GM23338 (cell line): ENCODE results near the gene SP9. TPM values are rescaled to one million over a fixed set of nuclear protein-coding genes. Genes with fewer than 3 reads are reported as not detected.

ENCODE experiments used
- ATAC-seq: fragments of 200-7000 bp; cut with Tn5 transposase; 3 replicates; pipeline ENCODE4 v1.9.1; 2020
- DNase-seq: peaks from one replicate; pipeline ENCODE4 v3.0.0-alpha.2; 2015; ENCODE audit warnings: low spot score
- H2AFZ ChIP-seq: fragments of 200-600 bp; sonication (generic); 2 replicates; pipeline ENCODE4 v1.8.0; 2016; ENCODE audit warnings: antibody characterized with exemption, mild to moderate bottlenecking, moderate library complexity
- H3F3A ChIP-seq: fragments of 200-600 bp; sonication (generic); replicated peaks from 2 replicates; pipeline ENCODE4 v1.8.0; 2017; ENCODE audit warnings: antibody characterized with exemption, mixed run types, low read depth
- H3K27ac ChIP-seq: fragments of 200-600 bp; sonication (generic); 2 replicates; pipeline ENCODE4 v1.6.1; 2016; ENCODE audit warnings: low read depth
- H3K27me3 ChIP-seq: fragments of 200-600 bp; sonication (generic); 2 replicates; pipeline ENCODE4 v1.8.0; 2016; ENCODE audit warnings: mild to moderate bottlenecking, mixed run types, moderate library complexity; ENCODE audit not compliant: insufficient read depth
- H3K36me3 ChIP-seq: fragments of 200-600 bp; sonication (generic); 2 replicates; pipeline ENCODE4 v1.8.0; 2016; ENCODE audit warnings: mild to moderate bottlenecking; ENCODE audit not compliant: insufficient read depth
- H3K4me1 ChIP-seq: fragments of 200-600 bp; sonication (generic); 2 replicates; pipeline ENCODE4 v1.8.0; 2016; ENCODE audit warnings: mild to moderate bottlenecking, moderate library complexity; ENCODE audit not compliant: insufficient read depth
- H3K4me2 ChIP-seq: fragments of 200-600 bp; sonication (generic); 2 replicates; pipeline ENCODE4 v1.7.1; 2017; ENCODE audit warnings: mixed run types
- H3K4me3 ChIP-seq: fragments of 200-600 bp; sonication (generic); 2 replicates; pipeline ENCODE4 v1.6.1; 2016; ENCODE audit warnings: mixed run types
- H3K79me2 ChIP-seq: fragments of 200-600 bp; sonication (generic); replicated peaks from 2 replicates; pipeline ENCODE4 v1.8.0; 2017; ENCODE audit warnings: mild to moderate bottlenecking; ENCODE audit not compliant: insufficient read depth
- H3K9me2 ChIP-seq: fragments of 200-600 bp; sonication (generic); 2 replicates; pipeline ENCODE4 v1.8.0; 2017; ENCODE audit not compliant: insufficient read depth
- H4K20me1 ChIP-seq: fragments of 200-600 bp; sonication (generic); replicated peaks from 2 replicates; pipeline ENCODE4 v1.8.0; 2017; ENCODE audit warnings: mild to moderate bottlenecking; ENCODE audit not compliant: insufficient read depth
- H3K27ac Mint-ChIP-seq: 2 replicates; pipeline ENCODE4 v1.8.0; 2020; ENCODE audit warnings: inconsistent platforms, mild to moderate bottlenecking, moderate library complexity, mixed read lengths
- H3K27me3 Mint-ChIP-seq: 3 replicates; pipeline ENCODE4 v1.8.0; 2022; ENCODE audit warnings: low read depth, mild to moderate bottlenecking, moderate library complexity, mixed read lengths, inconsistent platforms; ENCODE audit not compliant: insufficient read depth, poor library complexity
- H3K36me3 Mint-ChIP-seq: 3 replicates; pipeline ENCODE4 v1.8.0; 2021; ENCODE audit warnings: low read depth, mild to moderate bottlenecking, inconsistent platforms, moderate library complexity, mixed read lengths
- H3K4me1 Mint-ChIP-seq: 3 replicates; pipeline ENCODE4 v1.8.0; 2020; ENCODE audit warnings: mild to moderate bottlenecking, inconsistent platforms, mixed read lengths
- H3K4me3 Mint-ChIP-seq: 3 replicates; pipeline ENCODE4 v1.8.0; 2021; ENCODE audit warnings: moderate library complexity, mild to moderate bottlenecking, inconsistent platforms, mixed read lengths
- H3K9me3 Mint-ChIP-seq: 3 replicates; pipeline ENCODE4 v1.8.0; 2020; ENCODE audit warnings: moderate library complexity, mild to moderate bottlenecking, inconsistent platforms, mixed read lengths
- CTCF ChIP-seq, 2 experiments: fragments of 200-600 bp in 1 of 2; sonication (generic) in 1 of 2; conservative IDR thresholded peaks; 2 replicates each; pipeline versions ENCODE4 v1.5.1 to v1.6.1; 2016 to 2017; ENCODE audit warnings: antibody characterized with exemption in 2 of 2, low read depth in 2 of 2, mild to moderate bottlenecking in 2 of 2, moderate library complexity in 1 of 2
- EZH2 ChIP-seq: fragments of 200-600 bp; sonication (generic); IDR thresholded peaks from one replicate; pipeline ENCODE4 v1.8.0; 2017; ENCODE audit warnings: antibody characterized with exemption, mild to moderate bottlenecking, low read depth; ENCODE audit not compliant: unreplicated experiment
- EZH2phosphoT487 ChIP-seq: fragments of 200-600 bp; sonication (generic); IDR thresholded peaks from one replicate; pipeline ENCODE4 v1.8.1; 2018; ENCODE audit warnings: antibody characterized with exemption; ENCODE audit not compliant: unreplicated experiment
- JUNB ChIP-seq: IDR thresholded peaks from one replicate; pipeline ENCODE4 v1.6.1; 2016; ENCODE audit warnings: antibody characterized with exemption; ENCODE audit not compliant: unreplicated experiment
- POLR2AphosphoS5 ChIP-seq: IDR thresholded peaks from 2 replicates; pipeline ENCODE4 v1.6.1; 2016; ENCODE audit warnings: antibody characterized with exemption, low read depth
- REST ChIP-seq: IDR thresholded peaks from one replicate; pipeline ENCODE4 v1.6.1; 2018; ENCODE audit warnings: antibody characterized with exemption; ENCODE audit not compliant: unreplicated experiment
- STAT1 ChIP-seq: IDR thresholded peaks from one replicate; pipeline ENCODE4 v1.6.1; 2016; ENCODE audit warnings: antibody characterized with exemption; ENCODE audit not compliant: unreplicated experiment
- ZNF331 ChIP-seq: fragments of 250-450 bp; sonication (Bioruptor Pico); IDR thresholded peaks from 2 replicates; pipeline ENCODE4 v1.5.0; 2020; ENCODE audit warnings: low read depth, mild to moderate bottlenecking, moderate library complexity
- polyA plus RNA-seq: library from polyadenylated mRNA; unstranded; fragments of >200 nt; fragmentation: Nextera tagmentation; extraction: Ambion mirVana; gene quantifications from 2 replicates; pipeline ENCODE4 v1.2.1, GENCODE V29; 2016
- total RNA-seq: library from RNA; depleted of rRNA; stranded (reverse); fragments of >200 nt; shearing (Covaris generic); gene quantifications from 2 replicates; pipeline ENCODE4 v1.2.3, GENCODE V29; 2014

Gene SP9
- total and polyA plus RNA-seq, 2 experiments from 2014 or later = 0.49 TPM; not detected in 1

GRCh38 chr2:174324530-174324929 is 10.2 kb upstream of the SP9 start:
- H3K9me2 ChIP-seq = no peaks in the 10 kb centered on the region
- H4K20me1 ChIP-seq = peaks cover 6% of the 10 kb centered on the region; the same call in 1 of the 2 replicates
- no peak overlapping the region for H3K27ac ChIP-seq
- H3K36me3 ChIP-seq = no peaks in the 10 kb centered on the region
- peaks cover 18% of the 10 kb centered on the region for H3F3A ChIP-seq
- TF ChIP-seq EZH2phosphoT487 (no peak), CTCF (conservative IDR thresholded peaks at IDR 0.05; ENCODE audit: low read depth in 2 of 2) (no peak), POLR2AphosphoS5 (no peak), JUNB (no peak), STAT1 (no peak), EZH2 (peak; percentile 30), ZNF331 (CRISPR knock-in tag) (no peak), REST (no peak)
- Mint-ChIP-seq H3K9me3 (no peaks in the 10 kb centered on the region; the same call in 2 of the 3 replicates), H3K4me3 (no peak overlapping the region), H3K4me1 (peaks cover 24% of the 10 kb centered on the region), H3K27ac (no peak overlapping the region), H3K27me3 (peaks cover 58% of the 10 kb centered on the region), H3K36me3 (no peaks in the 10 kb centered on the region; the same call in 2 of the 3 replicates)
- H2AFZ ChIP-seq = no peak overlapping the region
- H3K4me3 ChIP-seq = no peak overlapping the region
- ATAC-seq (no peak), DNase-seq (no peak)
- H3K4me1 ChIP-seq = peaks cover 27% of the 10 kb centered on the region
- peaks cover 55% of the 10 kb centered on the region for H3K27me3 ChIP-seq
- H3K4me2 ChIP-seq = no peak overlapping the region
- no peaks in the 10 kb centered on the region for H3K79me2 ChIP-seq

GRCh38 chr2:174325373-174326160 is 9.2 kb upstream of the SP9 start:
- H3K27me3 ChIP-seq = peaks cover 65% of the 10 kb centered on the region
- H3K27ac Mint-ChIP-seq = no peak overlapping the region

More at GRCh38 chr2:174325373-174326160, 9.2 kb upstream of the SP9 start:
- Histone ChIP-seq H3K79me2 (no peaks in the 10 kb centered on the region), H3K9me2 (no peaks in the 10 kb centered on the region), H3K27ac (no peak overlapping the region), H4K20me1 (peaks cover 6% of the 10 kb centered on the region; the same call in 1 of the 2 replicates), H3K4me2 (peak overlapping the region; percentile 73), H3F3A (peaks cover 27% of the 10 kb centered on the region), H2AFZ (0 out of 2 replicates have a peak overlapping the region, but pooled peaks have one; percentile 95), H3K36me3 (no peaks in the 10 kb centered on the region), H3K4me1 (peaks cover 38% of the 10 kb centered on the region), H3K4me3 (peak overlapping the region; percentile 50)
- Mint-ChIP-seq H3K9me3 (no peaks in the 10 kb centered on the region; the same call in 2 of the 3 replicates), H3K4me1 (peaks cover 32% of the 10 kb centered on the region), H3K4me3 (peak overlapping the region; percentile 93), H3K36me3 (no peaks in the 10 kb centered on the region; the same call in 2 of the 3 replicates), H3K27me3 (peaks cover 68% of the 10 kb centered on the region)
- TF ChIP-seq STAT1 (no peak), EZH2 (peak; percentile 39), CTCF (conservative IDR thresholded peaks at IDR 0.05; ENCODE audit: low read depth in 2 of 2) (no peak)
- peak; percentile 24 for ATAC-seq
- peak; percentile 86 for DNase-seq
